Trophoblast cell (in vitro differentiated cells and primary cell): ENCODE measurements around the gene ADGRF5. TPM values are rescaled to one million over a fixed set of nuclear protein-coding genes. Genes with fewer than 3 reads are reported as not detected.

Experiments
- DNase-seq, 2 donors: peaks; one replicate each; pipeline ENCODE4 v3.0.0-alpha.2; 2016
- H2AFZ ChIP-seq: 2 replicates; pipeline ENCODE4 v1.6.1; 2013; ENCODE audit warnings: low read length, moderate library complexity, mild to moderate bottlenecking; ENCODE audit not compliant: insufficient read depth, poor library complexity
- H2AK5ac ChIP-seq: 2 replicates; pipeline ENCODE4 v1.6.1; 2013; ENCODE audit warnings: mild to moderate bottlenecking, low read length
- H2BK120ac ChIP-seq: 2 replicates; pipeline ENCODE4 v1.6.1; 2013; ENCODE audit warnings: low read length, mild to moderate bottlenecking, moderate library complexity; ENCODE audit not compliant: insufficient read depth, poor library complexity
- H2BK12ac ChIP-seq: 2 replicates; pipeline ENCODE4 v1.6.1; 2013; ENCODE audit warnings: mild to moderate bottlenecking, low read length, moderate library complexity
- H2BK5ac ChIP-seq: 2 replicates; pipeline ENCODE4 v1.6.1; 2013; ENCODE audit warnings: low read length, low read depth, moderate library complexity, mild to moderate bottlenecking; ENCODE audit not compliant: poor library complexity
- H3K14ac ChIP-seq: 2 replicates; pipeline ENCODE4 v1.6.1; 2013; ENCODE audit warnings: mild to moderate bottlenecking, low read length
- H3K18ac ChIP-seq: 2 replicates; pipeline ENCODE4 v1.6.1; 2013; ENCODE audit warnings: mild to moderate bottlenecking, low read length
- H3K23ac ChIP-seq: 2 replicates; pipeline ENCODE4 v1.6.1; 2013; ENCODE audit warnings: low read length
- H3K27ac ChIP-seq: 2 replicates; pipeline ENCODE4 v1.5.1; 2013; ENCODE audit warnings: low read depth, mild to moderate bottlenecking, inconsistent platforms, low read length, moderate library complexity
- H3K27me3 ChIP-seq: 2 replicates; pipeline ENCODE4 v1.6.1; 2013; ENCODE audit warnings: inconsistent platforms, mild to moderate bottlenecking, low read length, moderate library complexity; ENCODE audit not compliant: insufficient read depth
- H3K36me3 ChIP-seq, 2 experiments: 1 replicate in 1 of 2; 2 replicates in 1 of 2; pipeline ENCODE4 v1.6.1; 2013; ENCODE audit warnings: low read length in 2 of 2, mild to moderate bottlenecking in 2 of 2, moderate library complexity in 1 of 2; ENCODE audit not compliant: insufficient read depth in 2 of 2, control insufficient read depth in 1 of 2
- H3K4ac ChIP-seq: 2 replicates; pipeline ENCODE4 v1.6.1; 2013; ENCODE audit warnings: low read depth, mild to moderate bottlenecking, low read length, moderate library complexity
- H3K4me1 ChIP-seq, 2 experiments: 1 replicate in 1 of 2; 2 replicates in 1 of 2; pipeline ENCODE4 v1.6.1; 2013; ENCODE audit warnings: low read length in 2 of 2, mild to moderate bottlenecking in 2 of 2, moderate library complexity in 1 of 2; ENCODE audit not compliant: insufficient read depth in 2 of 2, control insufficient read depth in 1 of 2
- H3K4me2 ChIP-seq: 2 replicates; pipeline ENCODE4 v1.6.1; 2013; ENCODE audit warnings: inconsistent platforms, mild to moderate bottlenecking, low read length, moderate library complexity
- H3K4me3 ChIP-seq: 2 replicates; pipeline ENCODE4 v1.5.1; 2013; ENCODE audit warnings: mild to moderate bottlenecking, low read depth, low read length, inconsistent platforms
- H3K79me1 ChIP-seq: one replicate; pipeline ENCODE4 v1.6.1; 2013; ENCODE audit warnings: low read length
- H3K79me2 ChIP-seq: 2 replicates; pipeline ENCODE4 v1.6.1; 2013; ENCODE audit warnings: low read length, mild to moderate bottlenecking; ENCODE audit not compliant: control insufficient read depth, insufficient read depth, poor library complexity
- H3K9ac ChIP-seq: 2 replicates; pipeline ENCODE4 v1.6.1; 2013; ENCODE audit warnings: mild to moderate bottlenecking, low read length
- H3K9me3 ChIP-seq: 2 replicates; pipeline ENCODE4 v1.6.1; 2013; ENCODE audit warnings: low read depth, mild to moderate bottlenecking, control low read depth, inconsistent platforms, low read length; ENCODE audit not compliant: insufficient read depth
- H4K12ac ChIP-seq: 2 replicates; pipeline ENCODE4 v1.6.1; 2013; ENCODE audit warnings: low read depth, mild to moderate bottlenecking, low read length, moderate library complexity
- H4K8ac ChIP-seq: 2 replicates; pipeline ENCODE4 v1.6.1; 2013; ENCODE audit warnings: low read depth, mild to moderate bottlenecking, low read length, moderate library complexity
- H4K91ac ChIP-seq: one replicate; pipeline ENCODE4 v1.6.1; 2013; ENCODE audit warnings: low read depth, mild to moderate bottlenecking, low read length, moderate library complexity
- WGBS: extraction: QIAGEN DNeasy Blood & Tissue Kit; methylation state at CpG from one replicate; pipeline ENCODE4 v1.1.7; 2013; ENCODE audit warnings: missing lambda C conversion rate; ENCODE audit not compliant: insufficient read length, insufficient coverage; ENCODE audit errors: extremely low coverage; 5-methylcytosine and 5-hydroxymethylcytosine counted together
- polyA plus RNA-seq: library from polyadenylated mRNA; stranded (reverse); fragments of 200-250 nt; gene quantifications from 2 replicates; pipeline ENCODE4 v1.2.3, GENCODE V29; 2013

The ADGRF5 gene
- 0.25 and 0.30 TPM in 2 replicates for polyA plus RNA-seq

- no peak within 1 kb of the TSS for H2AFZ ChIP-seq
- no peaks in the 10 kb centered on the region for H3K36me3 ChIP-seq
- H4K12ac ChIP-seq: no peak within 1 kb of the TSS
- no peak within 1 kb of the TSS for H3K9ac ChIP-seq
- H2BK5ac ChIP-seq: no peak within 1 kb of the TSS
- H2BK120ac ChIP-seq: no peak within 1 kb of the TSS
- no peak within 1 kb of the TSS for H3K4me2 ChIP-seq
- no peaks in the 10 kb centered on the region for H3K79me1 ChIP-seq
- no peaks in the 10 kb centered on the region for H3K9me3 ChIP-seq
- H2AK5ac ChIP-seq: no peak within 1 kb of the TSS
- no peak within 1 kb of the TSS for H4K91ac ChIP-seq
- H3K4ac ChIP-seq: no peak within 1 kb of the TSS
- no peaks in the 10 kb centered on the region for H3K27me3 ChIP-seq
- H2BK12ac ChIP-seq: no peak within 1 kb of the TSS
- H3K4me3 ChIP-seq: no peak within 1 kb of the TSS
- DNase-seq: peak in 1 of 2 donors; percentile 48
- H4K8ac ChIP-seq: no peak within 1 kb of the TSS
- no peaks in the 10 kb centered on the region for H3K79me2 ChIP-seq
- peaks cover 0 to 3% of the 10 kb centered on the region in 2 experiments for H3K4me1 ChIP-seq
- no CpG with 5 or more reads among the region's 13 CpGs for WGBS
- H3K23ac ChIP-seq: no peak within 1 kb of the TSS
- H3K27ac ChIP-seq: no peak within 1 kb of the TSS
- no peak within 1 kb of the TSS for H3K14ac ChIP-seq
- no peak within 1 kb of the TSS for H3K18ac ChIP-seq
Measured at GRCh38 chr6:46921731-46922130, at the start of gene ADGRF5. Gene ADGRF5 (minus strand): TSS chr6:46921938. CDS start chr6:46906762, 15,176 bp downstream.

DNA sequence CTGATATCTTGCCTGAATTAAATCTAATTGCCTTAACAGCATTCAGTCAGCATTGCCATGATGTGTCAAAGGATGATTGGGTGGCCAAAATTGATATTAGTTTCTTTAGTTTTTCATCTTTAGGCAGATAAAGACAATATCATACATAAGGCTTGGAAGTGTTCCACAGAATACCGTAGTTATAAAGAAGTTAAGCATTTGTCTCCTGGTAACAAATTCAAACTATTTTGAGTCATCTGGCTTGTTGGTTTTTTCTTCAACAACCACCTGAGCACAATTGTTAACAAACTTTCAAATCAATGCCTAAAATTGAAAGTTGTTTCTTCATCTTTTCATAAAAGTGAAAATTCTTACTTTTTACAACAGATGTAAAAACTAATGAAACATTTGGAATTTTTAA is 47.5 kb upstream of the ADGRF5 start:
- H3K4ac ChIP-seq: no peak overlapping the region
- no peaks in the 10 kb centered on the region for H3K36me3 ChIP-seq
- no peak overlapping the region for H2BK12ac ChIP-seq
- DNase-seq: no peak
- H3K14ac ChIP-seq: no peak overlapping the region
- no peak overlapping the region for H2BK5ac ChIP-seq
- H3K9ac ChIP-seq: no peak overlapping the region
- H3K4me1 ChIP-seq: peaks cover 0 to 4% of the 10 kb centered on the region in 2 experiments
- no peak overlapping the region for H2BK120ac ChIP-seq
- WGBS: no CpG with 5 or more reads among the region's 1 CpG
- H3K4me2 ChIP-seq: no peak overlapping the region
- no peak overlapping the region for H4K91ac ChIP-seq
- H3K27me3 ChIP-seq: no peaks in the 10 kb centered on the region
- no peaks in the 10 kb centered on the region for H3K79me1 ChIP-seq
- H4K12ac ChIP-seq: no peak overlapping the region
- H3K4me3 ChIP-seq: no peak overlapping the region
- H3K27ac ChIP-seq: no peak overlapping the region
- H2AK5ac ChIP-seq: no peak overlapping the region
- no peaks in the 10 kb centered on the region for H3K79me2 ChIP-seq
- no peak overlapping the region for H4K8ac ChIP-seq
- H2AFZ ChIP-seq: no peak overlapping the region
- no peak overlapping the region for H3K23ac ChIP-seq
- H3K18ac ChIP-seq: no peak overlapping the region
- no peaks in the 10 kb centered on the region for H3K9me3 ChIP-seq

- Histone ChIP-seq H2BK5ac (no peak overlapping the region), H3K4me1 (peaks cover 0 to 8% of the 10 kb centered on the region in 2 experiments), H4K91ac (no peak overlapping the region), H3K18ac (no peak overlapping the region), H2AK5ac (no peak overlapping the region), H3K79me1 (no peaks in the 10 kb centered on the region), H3K9ac (no peak overlapping the region), H3K23ac (no peak overlapping the region), H3K4me3 (no peak overlapping the region), H2BK120ac (no peak overlapping the region), H3K9me3 (no peaks in the 10 kb centered on the region), H3K14ac (no peak overlapping the region), H3K36me3 (no peaks in the 10 kb centered on the region), H3K79me2 (no peaks in the 10 kb centered on the region), H2AFZ (no peak overlapping the region), H2BK12ac (no peak overlapping the region), H3K27ac (no peak overlapping the region), H3K4ac (no peak overlapping the region), H3K4me2 (no peak overlapping the region), H4K12ac (no peak overlapping the region), H4K8ac (no peak overlapping the region), H3K27me3 (no peaks in the 10 kb centered on the region)
- DNase-seq: no peak
Measured at GRCh38 chr6:46967826-46968349, 46.1 kb upstream of the ADGRF5 start.

DNA sequence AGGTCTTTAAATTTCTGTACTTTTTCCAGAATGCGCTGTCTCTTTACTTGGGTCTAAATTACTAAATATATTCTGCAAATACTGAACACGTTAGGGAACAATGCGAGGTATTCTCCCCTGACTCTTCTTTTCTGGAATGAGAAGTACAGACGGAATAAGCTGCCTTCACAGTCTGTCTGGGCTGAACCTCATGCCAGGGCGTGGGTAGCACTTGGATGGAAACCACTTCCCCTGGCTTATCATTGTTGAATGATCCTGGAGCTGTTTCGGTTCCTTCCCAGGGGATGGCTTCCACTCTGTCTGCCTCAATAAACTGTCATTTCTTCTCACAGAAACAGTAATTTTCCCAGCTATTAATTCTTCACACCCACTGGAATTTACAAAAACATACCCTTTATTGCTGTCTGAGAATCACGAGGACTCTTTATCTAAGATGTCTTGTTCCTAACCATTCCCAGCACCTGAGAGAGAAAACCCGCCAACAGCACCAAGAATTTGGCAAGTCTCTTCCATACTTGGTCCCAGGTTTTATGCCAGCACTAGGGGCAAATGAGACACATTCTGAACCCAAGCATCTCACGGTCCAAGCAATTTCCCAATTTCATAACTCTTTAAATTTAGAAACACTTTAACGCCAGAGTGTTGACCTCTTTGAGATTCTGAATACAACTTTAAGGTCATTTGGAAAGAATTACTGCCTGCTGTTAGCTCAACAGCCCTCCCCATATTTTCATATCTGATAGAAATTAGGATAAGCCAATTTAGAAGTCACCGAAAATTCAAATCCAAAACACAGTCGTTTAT is 43.2 kb upstream of the ADGRF5 start:
- no peak overlapping the region for H2BK120ac ChIP-seq
- H4K12ac ChIP-seq: no peak overlapping the region
- no peaks in the 10 kb centered on the region for H3K9me3 ChIP-seq
- peak overlapping the region; percentile 14 for H3K4me2 ChIP-seq
- H4K91ac ChIP-seq: no peak overlapping the region
- no peak overlapping the region for H2BK5ac ChIP-seq
- no peaks in the 10 kb centered on the region for H3K36me3 ChIP-seq
- H4K8ac ChIP-seq: no peak overlapping the region
- H2BK12ac ChIP-seq: no peak overlapping the region
- H3K4me3 ChIP-seq: no peak overlapping the region
- no peaks in the 10 kb centered on the region for H3K79me1 ChIP-seq
- H3K27ac ChIP-seq: peak overlapping the region; percentile 51
- H3K4ac ChIP-seq: no peak overlapping the region
- no peaks in the 10 kb centered on the region for H3K79me2 ChIP-seq
- H3K23ac ChIP-seq: no peak overlapping the region
- H2AK5ac ChIP-seq: no peak overlapping the region
- no peak overlapping the region for H2AFZ ChIP-seq
- no peaks in the 10 kb centered on the region for H3K27me3 ChIP-seq
- peaks cover 0 to 8% of the 10 kb centered on the region in 2 experiments for H3K4me1 ChIP-seq
- peak in 1 of 2 donors; percentile 88 for DNase-seq
- no peak overlapping the region for H3K14ac ChIP-seq
- no peak overlapping the region for H3K18ac ChIP-seq
- no peak overlapping the region for H3K9ac ChIP-seq
- WGBS: no CpG with 5 or more reads among the region's 12 CpGs
